ENCODE data around the gene DDX49. TPM values are rescaled to one million over a fixed set of nuclear protein-coding genes. Genes with fewer than 3 reads are reported as not detected.

Gene DDX49
- total and polyA plus RNA-seq, 11 donors: 14.3 to 56.9 (median 27.3) TPM

- 1 to 2% (median 1%) methylated on average over 22 to 89 of the region's 89 CpGs for WGBS, 4 donors
- Histone ChIP-seq H3K27ac (peak within 1 kb of the TSS in 2 of 12 donors; percentile 2 to 45), H3K9me3 (no peaks in the 10 kb centered on the region), H3K4me1 (peaks cover 0 to 33% (median 13%) of the 10 kb centered on the region in 12 donors), H3K27me3 (peaks cover 0 to 26% (median 12%) of the 10 kb centered on the region in 9 donors), H3K36me3 (peaks cover 0 to 22% (median 16%) of the 10 kb centered on the region in 9 donors), H3K4me3 (peak within 1 kb of the TSS in 11 of 12 donors; percentile 31 to 64 (median 53))
- TF ChIP-seq POLR2A (IDR thresholded peaks at IDR 0.05) (no peak), CTCF (IDR thresholded peaks at IDR 0.05) (no peak)
- DNase-seq (peak in 1 of 5 donors; percentile 17), ATAC-seq (no peak)
- intact Hi-C loops (cut with DNase I): loop anchor here in 2 of 10 donors (10.0 kb wide), 1 partner anchor 89 kb away; no protein-coding TSS in a partner anchor
Measured at GRCh38 chr19:18895824-18896341, 23.6 kb upstream of the DDX49 start, which contains the start of gene CERS1. Gene CERS1 (minus strand): TSS chr19:18896158. CDS start chr19:18896072, 86 bp downstream.

- peaks cover 0 to 33% (median 13%) of the 10 kb centered on the region in 12 donors for H3K4me1 ChIP-seq
- no peak overlapping the region for H3K27ac ChIP-seq
- ATAC-seq: no peak
- WGBS, 4 donors: 18 to 41% (median 27%) methylated on average over 17 to 33 of the region's 33 CpGs
- no peak for TF ChIP-seq CTCF (IDR thresholded peaks at IDR 0.05)
- H3K36me3 ChIP-seq: peaks cover 0 to 27% (median 20%) of the 10 kb centered on the region in 9 donors
- H3K4me3 ChIP-seq: peak overlapping the region in 6 of 12 donors; percentile 25 to 53 (median 28)
- intact Hi-C loops (cut with DNase I): loop anchor here in 2 of 10 donors (10.0 kb wide), 1 partner anchor 88 kb away; no protein-coding TSS in a partner anchor
- peak in 1 of 5 donors; percentile 20 for DNase-seq
- peaks cover 0 to 26% (median 12%) of the 10 kb centered on the region in 9 donors for H3K27me3 ChIP-seq
- H3K9me3 ChIP-seq: no peaks in the 10 kb centered on the region
Measured at GRCh38 chr19:18896421-18896841, 23.1 kb upstream of the DDX49 start.

GRCh38 chr19:18897094-18898029, 22.2 kb upstream of the DDX49 start:
- H3K27ac ChIP-seq: no peak overlapping the region
- peaks cover 0 to 31% (median 21%) of the 10 kb centered on the region in 9 donors for H3K36me3 ChIP-seq
- no peak overlapping the region for H3K4me3 ChIP-seq
- TF ChIP-seq CTCF (IDR thresholded peaks at IDR 0.05): no peak
- no peak for TF ChIP-seq POLR2A (IDR thresholded peaks at IDR 0.05)
- ATAC-seq (no peak), DNase-seq (peak in 1 of 5 donors; percentile 14)
- H3K4me1 ChIP-seq: peaks cover 0 to 33% (median 13%) of the 10 kb centered on the region in 12 donors
- intact Hi-C loops (cut with DNase I): loop anchor here in 2 of 10 donors (10.0 kb wide), 1 partner anchor 87 kb away; no protein-coding TSS in a partner anchor
- WGBS, 4 donors: 95 to 97% (median 95%) methylated on average over 19 to 25 of the region's 25 CpGs
- H3K9me3 ChIP-seq: no peaks in the 10 kb centered on the region
- peaks cover 0 to 26% (median 12%) of the 10 kb centered on the region in 9 donors for H3K27me3 ChIP-seq
